ENCODE data around the gene SLC9A1. TPM values are rescaled to one million over a fixed set of nuclear protein-coding genes. Genes with fewer than 3 reads are reported as not detected.
A peak's percentile ranks its signal among the peaks of the same experiment; 100 is the strongest.

Gene SLC9A1
- total RNA-seq, 1 donor from 2014 or later, result 79.4 TPM

- no peak for DNase-seq (ENCODE audit: low spot score)
Observed at GRCh38 chr1:27150641-27151040, 4.3 kb downstream of the SLC9A1 start.

- DNase-seq (ENCODE audit: low spot score), result no peak
Observed at GRCh38 chr1:27150183-27150582, 4.7 kb downstream of the SLC9A1 start.

- DNase-seq (ENCODE audit: low spot score), result no peak
Observed at GRCh38 chr1:27149762-27150113, 5.2 kb downstream of the SLC9A1 start.

- no peak for DNase-seq (ENCODE audit: low spot score)
Observed at GRCh38 chr1:27149084-27149761, 5.7 kb downstream of the SLC9A1 start.

- DNase-seq (ENCODE audit: low spot score), result no peak
Observed at GRCh38 chr1:27148591-27148990, 6.3 kb downstream of the SLC9A1 start.

- no peak for DNase-seq (ENCODE audit: low spot score)
Observed at GRCh38 chr1:27147842-27148518, 6.9 kb downstream of the SLC9A1 start.

- DNase-seq (ENCODE audit: low spot score), result no peak
Observed at GRCh38 chr1:27145934-27146354, 9.0 kb downstream of the SLC9A1 start.

GRCh38 chr1:27144920-27145661 lies 9.8 kb downstream of the SLC9A1 start:
- no peak for DNase-seq (ENCODE audit: low spot score)

- DNase-seq (ENCODE audit: low spot score), result no peak
Observed at GRCh38 chr1:27144049-27144748, 10.7 kb downstream of the SLC9A1 start.

GRCh38 chr1:27143401-27143800 lies 11.5 kb downstream of the SLC9A1 start:
- no peak for DNase-seq (ENCODE audit: low spot score)

- DNase-seq (ENCODE audit: low spot score), result no peak
Observed at GRCh38 chr1:27142464-27142863, 12.5 kb downstream of the SLC9A1 start.

GRCh38 chr1:27141266-27142003 lies 13.5 kb downstream of the SLC9A1 start:
- peak; percentile 77 for DNase-seq (ENCODE audit: low spot score)

GRCh38 chr1:27139980-27140379 lies 14.9 kb downstream of the SLC9A1 start:
- no peak for DNase-seq (ENCODE audit: low spot score)

- no peak for DNase-seq (ENCODE audit: low spot score)
Observed at GRCh38 chr1:27138927-27139326, 16.0 kb downstream of the SLC9A1 start.

GRCh38 chr1:27138368-27138767 lies 16.6 kb downstream of the SLC9A1 start:
- DNase-seq (ENCODE audit: low spot score), result no peak

- DNase-seq (ENCODE audit: low spot score), result peak; percentile 74
Observed at GRCh38 chr1:27137544-27138075, 17.3 kb downstream of the SLC9A1 start.

- DNase-seq (ENCODE audit: low spot score), result no peak
Observed at GRCh38 chr1:27136998-27137542, 17.9 kb downstream of the SLC9A1 start.

- no peak for DNase-seq (ENCODE audit: low spot score)
Observed at GRCh38 chr1:27136236-27136551, 18.7 kb downstream of the SLC9A1 start.

GRCh38 chr1:27135541-27136235 lies 19.2 kb downstream of the SLC9A1 start:
- DNase-seq (ENCODE audit: low spot score), result no peak

GRCh38 chr1:27133991-27134390 lies 20.9 kb downstream of the SLC9A1 start:
- DNase-seq (ENCODE audit: low spot score), result no peak

- DNase-seq (ENCODE audit: low spot score), result no peak
Observed at GRCh38 chr1:27133158-27133557, 21.8 kb downstream of the SLC9A1 start.

Data from ureter (tissue), 1 donor.